Right atrium auricular region (tissue), 2 donors: Measurements from ENCODE around the gene TRMT2A. TPM values are rescaled to one million over a fixed set of nuclear protein-coding genes. Genes with fewer than 3 reads are reported as not detected.

Experiments
- DNase-seq: peaks from one replicate; pipeline ENCODE4 v3.0.0-alpha.2; 2019; ENCODE audit warnings: low spot score
- H3K27ac ChIP-seq, 2 donors: fragments of 200-600 bp; sonication (generic); 1 replicate in 1 of 2; 2 replicates in 1 of 2; pipeline ENCODE4 v1.5.1; 2016 to 2019
- H3K27me3 ChIP-seq, 2 donors: fragments of 200-600 bp; sonication (generic); one replicate each; pipeline versions ENCODE4 v1.5.1 to v1.6.0; 2017 to 2019
- H3K36me3 ChIP-seq: fragments of 200-600 bp; sonication (generic); one replicate; pipeline ENCODE4 v1.5.1; 2016
- H3K4me1 ChIP-seq, 2 donors: fragments of 200-600 bp; sonication (generic); one replicate each; pipeline versions ENCODE4 v1.5.1 to v1.6.0; 2017 to 2019
- H3K4me3 ChIP-seq, 2 donors: fragments of 200-600 bp; sonication (generic); 1 replicate in 1 of 2; 2 replicates in 1 of 2; pipeline ENCODE4 v1.5.1; 2017 to 2019; ENCODE audit warnings: mild to moderate bottlenecking in 1 of 2, moderate library complexity in 1 of 2
- H3K9me3 ChIP-seq, 2 donors: fragments of 200-600 bp; sonication (generic); one replicate each; pipeline ENCODE4 v1.5.1; 2019
- CTCF ChIP-seq, 2 donors: fragments of 200-600 bp; sonication (generic); IDR thresholded peaks; one replicate each; pipeline ENCODE4 v1.5.1; 2019; ENCODE audit warnings: antibody characterized with exemption in 2 of 2
- total RNA-seq, 2 donors: library from RNA; depleted of rRNA; stranded (reverse); fragments of >200 nt; gene quantifications; one replicate each; pipeline ENCODE4 v1.1.0, GENCODE V29; 2016

Gene TRMT2A
- total RNA-seq, 2 donors from 2014 or later: 16.0 to 17.6 TPM

- Histone ChIP-seq H3K4me1 (peaks cover 0 to 39% of the 10 kb centered on the region in 2 donors), H3K27me3 (no peaks in the 10 kb centered on the region), H3K27ac (peak overlapping the region in 1 of 2 donors; percentile 88), H3K9me3 (no peaks in the 10 kb centered on the region), H3K4me3 (no peak overlapping the region), H3K36me3 (peaks cover 17% of the 10 kb centered on the region)
- TF ChIP-seq CTCF (IDR thresholded peaks at IDR 0.05): no peak
- DNase-seq: no peak
Observed at GRCh38 chr22:20130319-20130718, 13.3 kb upstream of the TRMT2A start.

GRCh38 chr22:20129747-20130014, 12.7 kb upstream of the TRMT2A start:
- Histone ChIP-seq H3K36me3 (peaks cover 22% of the 10 kb centered on the region), H3K27ac (no peak overlapping the region), H3K4me3 (no peak overlapping the region), H3K27me3 (no peaks in the 10 kb centered on the region), H3K9me3 (no peaks in the 10 kb centered on the region), H3K4me1 (peaks cover 0 to 33% of the 10 kb centered on the region in 2 donors)
- no peak for TF ChIP-seq CTCF (IDR thresholded peaks at IDR 0.05)
- DNase-seq: no peak

GRCh38 chr22:20128902-20129746, 12.1 kb upstream of the TRMT2A start:
- Histone ChIP-seq H3K36me3 (peaks cover 22% of the 10 kb centered on the region), H3K9me3 (no peaks in the 10 kb centered on the region), H3K27ac (no peak overlapping the region), H3K4me1 (peaks cover 0 to 27% of the 10 kb centered on the region in 2 donors), H3K27me3 (no peaks in the 10 kb centered on the region), H3K4me3 (no peak overlapping the region)
- peak in 1 of 2 donors; percentile 42 for TF ChIP-seq CTCF (IDR thresholded peaks at IDR 0.05)
- DNase-seq: no peak

GRCh38 chr22:20128619-20128901, 11.5 kb upstream of the TRMT2A start:
- Histone ChIP-seq H3K27me3 (no peaks in the 10 kb centered on the region), H3K27ac (no peak overlapping the region), H3K4me1 (peaks cover 0 to 21% of the 10 kb centered on the region in 2 donors), H3K4me3 (no peak overlapping the region), H3K36me3 (peaks cover 22% of the 10 kb centered on the region), H3K9me3 (no peaks in the 10 kb centered on the region)
- no peak for TF ChIP-seq CTCF (IDR thresholded peaks at IDR 0.05)
- DNase-seq: no peak

GRCh38 chr22:20127869-20128618, 11.0 kb upstream of the TRMT2A start:
- no peak for DNase-seq
- Histone ChIP-seq H3K9me3 (no peaks in the 10 kb centered on the region), H3K36me3 (peaks cover 22% of the 10 kb centered on the region), H3K27ac (no peak overlapping the region), H3K4me1 (peaks cover 0 to 16% of the 10 kb centered on the region in 2 donors), H3K4me3 (no peak overlapping the region), H3K27me3 (no peaks in the 10 kb centered on the region)
- TF ChIP-seq CTCF (IDR thresholded peaks at IDR 0.05): no peak
